Hippocampal formation (tissue), 2 donors: ENCODE data around the gene KCNT1.

Source experiments
- DNase-seq, 2 donors: peaks; one replicate each; lab custom pipeline; 2025; lab: John Stamatoyannopoulos, UW

Gene KCNT1

DNA sequence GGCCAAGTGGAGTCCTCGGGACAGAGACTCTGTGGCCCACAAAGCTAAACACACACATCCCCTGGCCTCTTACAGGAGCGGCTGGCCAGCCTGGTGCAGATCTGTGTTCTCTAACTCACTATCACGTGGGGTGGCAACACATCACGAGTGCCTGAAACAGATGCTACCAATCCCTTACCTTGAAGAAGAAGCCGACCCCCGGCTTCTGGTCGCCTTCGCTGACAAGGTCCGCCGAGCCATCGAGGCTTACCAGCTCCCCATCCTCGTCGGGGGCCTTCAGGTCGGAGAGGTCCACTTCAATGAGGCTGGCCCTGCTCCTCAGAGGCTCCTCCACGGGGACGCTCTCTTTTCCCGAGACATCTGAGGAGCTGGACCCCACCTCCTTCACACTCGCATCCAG, 118.7 kb downstream of the KCNT1 start:
- no peak for DNase-seq

DNA sequence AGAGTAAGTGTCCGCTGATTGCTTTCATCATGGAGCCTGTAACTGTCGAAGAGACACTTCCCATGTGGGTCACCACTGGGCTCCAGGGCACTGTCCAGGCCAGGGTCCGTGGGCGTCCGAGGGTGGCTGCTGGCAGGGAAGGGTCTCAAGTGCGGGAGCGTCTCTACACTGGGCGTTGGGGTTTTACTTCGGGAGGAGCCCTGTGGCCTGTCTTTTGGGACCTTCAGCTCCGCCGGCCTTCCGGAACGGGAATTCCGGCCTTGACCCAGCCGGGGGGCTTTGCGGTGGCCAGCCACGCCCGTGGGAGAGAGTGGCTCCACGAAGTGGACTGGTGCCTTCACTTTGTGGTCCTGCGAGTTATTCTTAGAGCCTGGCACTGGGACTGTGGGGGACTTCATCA, 119.1 kb downstream of the KCNT1 start:
- DNase-seq = no peak

DNA sequence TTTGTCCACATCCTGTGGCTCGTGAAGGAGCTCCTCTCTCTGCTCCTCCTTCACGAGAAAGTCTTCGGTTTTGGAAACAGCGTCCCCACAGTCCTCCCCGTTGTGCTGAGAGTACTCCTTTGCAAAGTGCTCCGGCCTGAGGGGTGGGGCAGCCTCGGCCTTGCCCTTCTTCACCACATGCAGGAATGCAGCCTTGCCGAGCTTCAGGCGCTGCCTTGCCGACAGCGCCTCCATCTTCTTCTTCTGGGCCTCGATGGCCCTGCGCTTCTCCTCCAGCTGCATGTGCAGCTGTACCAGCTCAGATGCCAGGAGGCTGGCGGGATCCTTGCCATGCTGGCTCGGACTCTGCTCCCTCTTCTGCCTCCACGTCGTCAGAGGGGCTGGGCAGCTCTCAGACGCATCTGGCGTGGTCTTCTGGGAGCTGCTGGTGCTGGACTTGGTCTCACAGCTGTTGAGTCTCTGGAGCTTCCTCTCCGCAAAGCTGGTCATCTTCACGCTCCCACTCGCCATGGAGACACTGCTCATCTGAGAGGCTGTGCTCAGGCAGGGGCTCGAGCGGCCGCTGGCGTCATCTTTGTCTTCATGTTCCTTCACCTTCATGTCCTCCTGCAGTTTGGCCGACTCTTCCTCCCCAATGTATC, 119.9 kb downstream of the KCNT1 start:
- DNase-seq = no peak

DNA sequence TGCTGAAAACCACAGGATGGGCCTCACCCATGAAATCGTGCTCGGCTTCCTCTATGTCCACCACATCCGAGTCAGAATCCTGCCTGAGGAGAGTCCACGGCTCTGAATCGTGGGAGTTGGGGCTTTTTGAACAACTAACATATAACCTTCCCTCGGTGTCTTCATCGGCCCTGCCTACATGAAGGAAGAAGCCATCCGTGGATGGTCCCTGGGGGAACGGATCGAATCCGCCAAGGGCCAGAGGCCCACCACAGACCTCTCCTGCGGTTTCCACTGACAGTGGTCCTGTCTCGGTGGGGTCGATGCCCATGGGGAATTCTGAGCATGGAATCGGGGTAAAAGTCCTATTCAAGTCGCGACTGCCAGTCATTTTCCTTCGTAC, 120.4 kb downstream of the KCNT1 start:
- DNase-seq = no peak

DNA sequence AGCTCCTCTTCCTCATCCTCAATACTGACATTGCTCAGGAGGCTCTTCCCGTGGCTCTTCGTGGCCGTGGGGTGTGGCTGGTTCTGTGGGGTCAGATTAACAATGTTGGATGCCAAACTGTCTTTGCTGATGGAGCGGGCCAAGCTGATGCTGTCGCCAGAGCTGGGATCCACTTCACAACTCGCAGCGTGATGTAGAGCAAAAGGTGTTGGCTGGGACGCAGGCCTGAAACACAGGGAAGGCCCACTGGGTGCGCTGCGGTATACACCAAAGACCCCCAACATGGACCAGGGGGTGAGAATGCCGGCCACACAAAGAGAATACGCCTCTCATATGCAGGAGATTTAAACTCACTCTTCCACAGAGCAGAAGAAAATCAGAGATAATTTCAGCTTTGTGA, 121.1 kb downstream of the KCNT1 start:
- DNase-seq = no peak

DNA sequence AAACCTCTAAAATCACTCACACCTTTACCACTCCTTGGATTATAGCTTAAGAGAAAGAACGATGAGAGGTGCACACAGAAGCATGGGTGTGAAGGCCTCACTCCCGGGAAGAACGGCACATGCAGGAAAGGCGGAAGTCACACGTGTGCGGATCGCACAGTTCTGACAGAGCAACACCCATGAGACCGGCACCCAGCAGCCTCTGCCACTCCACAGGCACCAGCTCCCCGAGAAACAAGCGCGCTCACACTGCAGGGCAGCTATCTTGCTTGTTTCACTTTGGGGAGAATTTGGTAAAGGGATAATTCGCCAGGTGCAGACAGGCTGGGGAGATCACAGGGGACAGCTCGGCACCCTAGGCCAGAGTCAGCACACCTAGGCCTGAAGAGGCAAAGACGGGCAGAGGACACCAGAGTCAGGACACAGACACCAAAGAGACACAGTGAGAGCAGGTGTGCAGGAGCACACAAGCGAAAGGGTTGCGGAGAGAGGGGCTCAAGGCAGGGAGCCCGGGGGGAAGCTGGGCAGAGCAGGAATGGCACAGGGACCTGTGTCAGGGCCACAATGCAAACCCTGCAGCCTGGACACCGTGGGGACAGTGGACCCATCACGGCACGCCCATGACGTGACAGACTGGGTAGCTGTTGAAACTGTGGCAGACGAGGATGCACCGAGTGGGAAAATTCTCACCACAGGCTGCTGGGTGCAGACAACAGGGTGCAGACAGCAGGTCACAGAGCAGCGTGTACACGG, 123.6 kb downstream of the KCNT1 start:
- no peak for DNase-seq

DNA sequence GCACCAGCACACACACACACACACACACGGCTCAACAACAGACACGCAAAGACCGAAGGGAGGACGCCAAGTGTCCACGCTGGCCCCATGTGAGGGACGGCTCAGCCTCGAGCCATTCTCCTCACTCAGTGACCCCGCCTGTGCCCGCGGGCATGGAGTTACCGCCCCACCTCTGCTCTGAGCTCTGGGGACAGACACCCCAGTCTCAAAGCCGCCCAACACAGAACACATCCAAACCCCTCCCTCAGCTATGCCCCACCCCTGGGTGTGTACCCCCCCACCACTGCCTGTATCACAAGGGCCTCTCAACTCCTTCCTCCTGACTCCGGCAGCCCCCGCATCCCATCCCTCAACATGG, 124.2 kb downstream of the KCNT1 start:
- DNase-seq = no peak

DNA sequence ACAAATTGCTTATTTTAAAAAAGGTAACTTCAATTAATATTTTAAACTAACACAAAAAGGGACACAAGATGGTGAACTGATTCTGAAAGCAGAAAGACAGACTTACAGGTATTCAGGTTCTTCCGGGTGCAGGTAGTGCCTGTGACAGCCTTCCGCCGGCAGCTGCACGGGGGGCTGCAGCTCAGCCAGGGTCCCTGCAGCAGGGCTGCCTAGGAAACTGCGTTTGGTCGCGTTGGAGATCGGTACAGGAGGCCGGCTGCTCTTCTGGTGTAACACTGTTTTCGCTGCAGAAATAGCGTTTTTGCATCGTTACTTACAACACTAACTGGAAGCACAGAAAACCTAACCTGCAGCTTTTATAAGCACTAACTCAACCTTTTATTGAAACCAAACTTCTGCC, 125.3 kb downstream of the KCNT1 start:
- no peak for DNase-seq

DNA sequence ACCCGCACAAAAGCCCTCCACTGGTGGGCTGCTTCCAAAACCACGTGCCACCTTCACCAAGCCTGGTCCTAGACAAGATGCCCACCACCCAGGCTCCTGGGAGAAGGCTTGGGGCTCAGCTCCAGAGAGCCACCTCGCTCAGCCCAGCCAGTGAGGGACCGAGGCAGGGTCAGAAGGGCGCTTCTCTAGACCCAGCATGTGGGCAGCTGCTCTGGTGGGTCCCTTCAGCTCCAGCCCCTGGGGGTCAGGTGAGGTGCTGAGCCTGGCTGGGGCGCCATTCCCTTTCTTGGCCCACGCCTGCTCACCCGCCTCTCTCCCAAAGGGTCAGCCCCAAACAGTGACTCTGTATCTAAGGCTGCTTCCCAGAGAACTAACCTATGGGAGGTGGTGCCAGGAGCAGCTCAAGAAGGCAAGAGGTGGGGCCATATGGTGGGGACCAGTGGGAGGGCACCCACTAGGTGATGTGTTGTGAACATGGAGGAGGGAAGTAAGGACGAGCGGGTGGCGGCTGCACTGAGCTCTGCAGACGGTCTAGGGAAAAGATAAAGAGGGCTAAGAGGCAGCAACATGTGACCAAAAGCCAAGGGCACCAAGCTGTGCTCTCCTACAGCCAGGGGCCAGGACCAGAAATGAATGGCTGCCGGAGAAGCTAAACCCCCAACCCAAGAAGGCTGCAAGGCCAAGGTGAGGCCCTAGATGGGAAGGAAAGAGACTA, 126.0 kb downstream of the KCNT1 start:
- DNase-seq = no peak

DNA sequence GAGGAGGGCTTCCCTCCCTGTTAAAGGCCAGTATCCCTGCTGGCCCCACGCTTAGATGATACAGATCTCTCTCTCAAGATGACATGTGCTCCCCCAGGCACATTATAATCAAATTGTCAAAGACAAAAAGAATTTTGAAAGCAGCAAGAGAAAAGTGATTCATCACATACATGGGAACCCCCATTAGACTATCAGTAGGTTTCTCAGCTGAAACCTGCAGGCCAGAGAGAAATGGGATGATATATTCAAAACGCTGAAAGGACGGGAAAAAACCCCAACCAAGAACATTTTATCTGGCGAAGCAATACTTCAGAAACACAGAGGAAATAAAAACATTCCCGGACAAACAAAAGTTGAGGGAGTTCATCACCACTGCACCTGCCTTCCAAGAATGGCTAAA, 126.7 kb downstream of the KCNT1 start:
- no peak for DNase-seq

DNA sequence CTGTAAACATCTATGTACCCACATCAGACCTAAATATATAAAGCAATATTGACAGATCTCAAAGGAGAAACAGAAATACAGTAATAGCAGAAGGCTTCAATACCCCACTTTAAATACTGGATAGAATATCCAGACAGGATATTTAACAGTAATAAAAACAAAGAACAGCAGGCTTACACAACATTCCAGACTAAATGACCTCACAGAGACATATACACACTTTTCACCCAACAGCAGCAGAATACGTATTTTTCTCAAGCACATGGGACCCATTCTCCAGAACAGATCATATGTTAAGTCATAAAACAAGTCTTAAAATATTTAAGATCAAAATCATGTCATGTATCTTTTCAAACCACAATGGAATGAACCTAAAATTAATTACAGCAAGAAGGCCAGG, 128.5 kb downstream of the KCNT1 start:
- no peak for DNase-seq

DNA sequence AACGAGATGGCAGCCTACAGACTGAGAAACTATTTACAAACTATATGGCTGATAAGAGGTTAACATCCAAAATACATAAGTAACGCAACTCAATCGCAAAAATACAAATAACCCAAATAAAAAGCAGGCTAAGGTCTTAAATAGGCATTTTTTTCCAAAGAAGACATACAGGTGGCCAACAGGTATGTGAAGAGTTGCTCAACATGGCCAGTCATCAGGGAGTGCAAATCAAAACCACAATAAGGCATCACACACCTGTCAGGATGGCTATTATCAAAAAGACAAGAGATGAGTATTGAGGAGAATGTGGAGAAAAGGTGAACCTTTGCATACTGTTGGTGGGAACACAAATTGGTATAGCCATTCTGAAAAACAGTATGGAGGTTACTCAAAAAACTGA, 131.9 kb downstream of the KCNT1 start:
- DNase-seq = no peak

DNA sequence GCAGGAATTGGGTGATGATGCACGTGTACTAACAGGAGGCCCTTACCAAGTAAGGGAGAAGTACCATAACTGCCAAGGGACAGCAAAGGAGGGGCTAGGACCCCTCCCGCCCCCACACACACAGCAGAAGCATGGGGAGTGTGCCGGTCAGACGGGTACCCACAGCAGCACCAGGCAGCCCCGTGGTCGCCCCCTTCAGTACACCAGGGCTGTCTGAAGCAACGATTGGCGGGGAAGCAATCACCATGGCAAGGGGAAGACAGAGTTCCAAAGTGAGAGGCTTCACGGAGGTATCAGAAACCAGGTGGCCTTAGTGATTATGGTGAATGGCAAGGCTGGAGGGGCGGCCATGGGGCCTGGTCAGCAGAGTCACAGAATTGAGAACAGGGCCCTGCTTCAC, 133.1 kb downstream of the KCNT1 start:
- no peak for DNase-seq

DNA sequence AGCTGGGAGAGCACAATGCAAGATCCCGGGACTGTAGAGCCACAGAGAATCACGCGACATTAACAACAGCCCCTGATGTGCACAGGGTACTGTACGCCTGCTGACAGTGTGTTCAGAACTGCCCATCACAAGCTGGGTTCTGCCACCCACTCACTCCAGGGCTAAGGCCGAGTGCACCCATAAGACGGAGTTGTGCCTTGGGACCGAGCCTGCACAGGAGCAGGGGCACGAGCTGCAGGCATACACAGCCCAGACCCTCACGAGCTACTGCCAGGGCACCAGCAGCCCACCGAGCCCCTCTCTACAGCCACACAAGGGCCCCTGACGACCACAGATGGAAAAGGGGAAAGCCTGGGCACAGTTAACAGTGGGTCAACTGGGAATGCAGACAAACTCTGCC, 137.5 kb downstream of the KCNT1 start:
- no peak for DNase-seq

DNA sequence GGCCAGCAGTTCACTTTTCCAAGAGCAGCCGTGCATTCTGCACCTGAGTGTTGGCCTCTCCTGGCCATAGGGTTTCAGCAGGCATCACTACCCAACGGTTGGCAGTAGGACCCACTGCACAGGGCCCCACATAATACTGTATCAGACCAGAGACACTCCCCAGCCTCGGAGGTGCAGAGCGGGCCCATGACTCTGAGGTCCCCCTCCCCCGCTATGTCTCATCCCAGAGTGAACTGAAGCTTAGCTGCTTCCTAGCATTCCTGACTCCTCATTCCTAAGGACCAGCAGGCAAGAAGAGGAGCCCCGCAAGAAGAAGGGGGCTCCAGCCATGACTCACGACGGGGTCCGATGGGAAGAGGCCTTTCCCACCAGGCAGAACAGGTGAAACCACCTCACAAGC, 138.1 kb downstream of the KCNT1 start:
- DNase-seq = no peak

DNA sequence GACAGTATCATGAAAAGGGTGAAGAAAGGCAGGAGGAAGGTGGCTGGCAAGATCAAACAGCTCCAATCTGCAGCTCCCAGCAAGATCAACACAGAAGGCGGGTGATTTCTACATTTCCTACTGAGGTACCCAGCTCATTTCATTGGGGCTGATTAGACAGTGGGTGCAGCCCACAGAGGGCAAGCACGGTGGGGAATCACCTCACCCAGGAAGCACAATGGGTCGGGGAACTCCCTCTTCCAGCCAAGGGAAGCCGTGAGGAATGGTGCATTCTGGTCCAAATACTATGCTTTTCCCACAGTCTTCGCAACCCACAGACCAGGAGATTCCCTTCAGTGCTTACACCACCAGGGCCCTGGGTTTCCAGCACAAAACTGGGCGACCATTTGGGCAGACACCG, 138.6 kb downstream of the KCNT1 start:
- no peak for DNase-seq
